NOMO-1 treated with dmso at 0.1 percent for 144 hours (cell line): Measurements from ENCODE around the gene S100A2.

Experiments used
- DNase-seq: peaks from one replicate; lab custom pipeline; 2025; ENCODE audit not compliant: unreplicated experiment; lab: John Stamatoyannopoulos, UW

S100A2 gene

DNA sequence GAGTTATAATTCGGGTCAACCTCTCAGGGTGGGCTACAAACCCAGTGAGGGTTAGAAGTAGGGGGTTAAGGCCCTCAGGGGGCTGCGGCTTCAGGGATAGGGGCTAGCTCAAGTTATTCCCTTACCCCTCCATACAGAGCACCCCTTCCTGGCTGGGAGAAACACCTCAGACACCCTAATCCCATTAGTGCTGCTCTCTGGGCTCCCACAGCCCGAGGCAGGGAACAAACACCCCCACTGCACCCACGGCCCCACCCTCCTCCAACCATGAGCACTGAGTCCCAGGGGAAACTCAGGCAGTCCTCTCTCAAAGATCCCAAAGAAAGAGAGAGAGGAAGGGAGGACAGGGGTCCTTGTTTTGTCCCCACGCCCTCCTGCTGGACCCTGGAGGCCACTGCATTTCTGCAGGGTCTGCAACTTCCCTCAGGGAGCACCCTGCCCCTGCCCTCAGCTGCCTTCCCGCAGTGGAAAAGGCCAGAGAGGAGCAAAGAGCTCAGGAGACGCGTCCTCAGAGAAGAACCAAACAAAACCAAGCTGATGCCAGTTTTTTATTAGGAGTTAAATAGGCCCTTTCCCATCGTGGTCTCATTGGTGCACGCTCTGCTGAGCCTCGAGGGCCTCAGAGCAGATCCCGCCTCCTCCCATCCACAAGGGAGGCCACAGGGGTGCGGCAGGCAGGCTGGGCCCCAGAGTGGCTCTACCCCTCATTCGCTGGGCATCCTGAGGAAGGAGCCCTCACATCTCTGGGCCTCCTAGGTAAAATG is 18.7 kb downstream of the S100A2 start:
- no peak for DNase-seq

DNA sequence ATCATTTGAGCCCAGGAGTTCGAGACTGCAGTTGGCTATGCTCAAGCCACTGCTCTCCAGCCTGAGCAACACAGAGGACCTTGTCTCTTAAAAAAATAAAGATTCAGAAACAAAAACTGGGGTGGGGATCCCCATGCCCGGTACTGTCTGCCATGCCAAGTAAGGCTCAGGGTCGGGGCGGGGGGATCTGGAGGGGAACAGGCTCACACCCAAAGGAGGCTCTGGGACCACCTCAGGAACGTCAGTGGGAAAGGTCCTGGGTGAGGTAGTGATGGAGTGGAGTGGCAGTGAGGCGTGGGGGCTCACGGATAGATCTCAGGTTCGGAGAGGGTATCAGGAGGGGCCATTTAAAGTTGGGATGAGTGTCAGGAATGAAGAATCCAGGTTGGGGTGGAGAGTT is 19.3 kb downstream of the S100A2 start:
- DNase-seq, result no peak

DNA sequence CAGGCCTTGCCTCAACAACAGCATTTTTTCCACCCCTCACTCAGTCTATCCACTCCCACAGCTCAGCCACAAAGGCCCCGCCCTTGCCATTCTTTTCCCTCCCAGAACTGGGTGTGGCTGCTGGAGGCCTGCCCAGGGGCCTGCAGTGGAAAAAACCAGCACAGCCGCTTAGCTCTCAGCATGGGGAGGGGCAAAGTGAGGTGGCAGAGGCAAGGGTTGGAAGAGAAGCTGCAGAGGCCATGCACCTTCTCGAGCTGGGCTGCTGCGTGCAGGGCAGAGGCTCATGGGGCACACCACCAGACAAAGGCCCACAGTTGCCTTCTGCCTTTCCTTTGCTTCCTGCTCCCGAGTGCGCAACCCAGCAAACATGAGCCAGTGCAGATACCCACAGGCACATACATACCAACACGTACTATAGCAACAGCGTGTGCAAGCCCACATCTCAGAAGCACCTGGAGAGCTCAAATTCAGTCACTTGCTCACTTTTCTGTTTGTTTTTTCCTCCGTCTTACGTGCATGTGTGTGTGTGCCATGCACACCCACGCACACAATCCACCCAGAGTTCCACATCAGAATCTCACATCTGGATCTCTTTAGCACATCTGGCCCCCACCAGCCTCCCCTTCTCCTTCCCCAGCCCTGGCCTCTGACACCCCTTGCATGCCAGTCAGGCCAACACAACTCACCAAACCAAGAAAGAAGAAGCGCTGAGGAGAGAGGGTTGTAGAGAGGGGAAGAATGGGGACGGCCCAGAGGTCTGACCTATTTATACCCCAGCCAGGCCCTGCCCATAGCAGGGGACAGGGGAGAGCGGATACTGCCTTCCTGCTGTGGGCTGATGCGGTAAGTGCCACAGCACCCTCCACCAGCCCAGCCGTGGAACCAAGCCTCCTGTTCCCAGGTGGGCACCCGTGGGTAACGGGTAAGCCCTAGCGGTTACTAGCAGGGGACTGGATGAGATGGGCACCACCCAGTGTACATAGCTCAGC is 20.3 kb downstream of the S100A2 start, which contains the start of gene S100A4:
S100A4 (minus strand) TSS at position 740 of the 989 bp plus-strand sequence. CDS start 1,012 bp downstream, outside the sequence.
- DNase-seq, result peak; percentile 94

DNA sequence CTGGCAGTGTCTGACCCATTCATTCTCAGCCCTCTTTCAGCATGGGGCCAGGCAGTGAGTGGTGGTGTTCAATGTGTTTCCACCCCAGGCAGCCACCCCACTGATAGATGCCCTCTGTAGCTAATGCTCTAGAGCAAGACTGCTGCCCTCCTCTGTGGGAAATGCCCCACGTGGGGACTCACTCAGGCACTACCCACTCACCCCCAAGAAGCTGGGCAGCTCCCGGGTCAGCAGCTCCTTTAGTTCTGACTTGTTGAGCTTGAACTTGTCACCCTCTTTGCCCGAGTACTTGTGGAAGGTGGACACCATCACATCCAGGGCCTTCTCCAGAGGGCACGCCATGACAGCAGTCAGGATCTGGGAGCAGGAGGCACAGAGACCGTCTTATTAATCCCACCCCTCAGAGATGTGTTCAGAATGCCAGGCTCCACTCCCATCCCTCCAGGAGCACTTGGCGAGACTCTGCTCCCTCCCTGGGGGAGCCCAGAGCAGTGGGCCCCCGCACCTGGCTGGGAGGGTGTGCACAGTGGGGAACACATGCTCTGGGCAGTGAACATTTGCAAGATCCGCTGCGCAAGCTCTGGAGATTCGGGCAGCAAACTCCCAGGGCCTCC is 21.1 kb downstream of the S100A2 start:
- DNase-seq, result no peak

DNA sequence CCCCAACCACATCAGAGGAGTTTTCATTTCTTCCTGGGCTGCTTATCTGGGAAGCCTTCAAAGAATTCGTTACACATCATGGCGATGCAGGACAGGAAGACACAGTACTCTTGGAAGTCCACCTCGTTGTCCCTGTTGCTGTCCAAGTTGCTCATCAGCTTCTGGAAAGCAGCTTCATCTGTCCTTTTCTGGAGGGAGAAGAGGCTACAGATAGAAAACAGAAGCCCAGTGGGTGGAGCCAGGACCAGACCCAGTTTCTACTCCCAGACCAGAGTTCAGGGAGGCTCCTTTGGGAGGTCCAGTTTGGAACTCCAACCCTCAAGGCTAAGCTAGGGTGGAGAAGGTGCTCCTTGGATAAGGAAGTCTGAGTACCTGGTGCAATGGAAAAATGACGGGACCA is 21.9 kb downstream of the S100A2 start:
- no peak for DNase-seq

DNA sequence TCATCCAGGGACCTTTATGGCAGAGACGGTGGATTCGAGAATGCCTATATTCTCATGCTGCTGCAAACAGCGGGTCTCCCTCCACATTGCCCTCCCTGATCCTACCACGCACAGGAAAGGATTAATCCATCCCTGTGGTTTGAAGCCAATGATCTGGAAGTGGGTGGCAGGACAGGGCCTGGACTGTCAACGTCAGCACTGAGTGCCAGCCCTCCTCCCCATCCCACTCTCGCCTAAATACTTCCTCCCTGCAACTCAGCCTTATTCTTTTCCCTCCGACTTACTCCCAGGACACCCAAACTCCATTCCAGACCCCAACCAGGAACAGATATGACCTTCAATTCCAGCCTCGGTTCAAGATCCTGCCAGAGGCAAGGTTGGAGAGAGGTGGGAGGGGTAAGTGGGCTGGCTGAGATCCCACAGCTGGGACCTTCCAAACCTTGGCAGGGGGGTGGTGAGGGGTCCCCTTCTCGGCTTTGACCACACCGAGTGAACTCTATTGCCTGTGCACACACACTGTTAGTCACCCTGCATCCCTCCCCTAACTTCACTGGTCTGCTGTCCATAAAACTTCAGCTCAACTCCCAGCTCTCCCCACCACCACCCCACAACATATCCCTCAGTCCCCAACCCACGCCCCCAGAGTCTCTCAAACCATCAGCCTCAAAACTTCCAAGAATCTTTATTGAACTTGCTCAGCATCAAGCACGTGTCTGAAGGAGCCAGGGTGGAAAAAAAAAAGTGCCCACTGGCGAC is 22.5 kb downstream of the S100A2 start:
- no peak for DNase-seq

DNA sequence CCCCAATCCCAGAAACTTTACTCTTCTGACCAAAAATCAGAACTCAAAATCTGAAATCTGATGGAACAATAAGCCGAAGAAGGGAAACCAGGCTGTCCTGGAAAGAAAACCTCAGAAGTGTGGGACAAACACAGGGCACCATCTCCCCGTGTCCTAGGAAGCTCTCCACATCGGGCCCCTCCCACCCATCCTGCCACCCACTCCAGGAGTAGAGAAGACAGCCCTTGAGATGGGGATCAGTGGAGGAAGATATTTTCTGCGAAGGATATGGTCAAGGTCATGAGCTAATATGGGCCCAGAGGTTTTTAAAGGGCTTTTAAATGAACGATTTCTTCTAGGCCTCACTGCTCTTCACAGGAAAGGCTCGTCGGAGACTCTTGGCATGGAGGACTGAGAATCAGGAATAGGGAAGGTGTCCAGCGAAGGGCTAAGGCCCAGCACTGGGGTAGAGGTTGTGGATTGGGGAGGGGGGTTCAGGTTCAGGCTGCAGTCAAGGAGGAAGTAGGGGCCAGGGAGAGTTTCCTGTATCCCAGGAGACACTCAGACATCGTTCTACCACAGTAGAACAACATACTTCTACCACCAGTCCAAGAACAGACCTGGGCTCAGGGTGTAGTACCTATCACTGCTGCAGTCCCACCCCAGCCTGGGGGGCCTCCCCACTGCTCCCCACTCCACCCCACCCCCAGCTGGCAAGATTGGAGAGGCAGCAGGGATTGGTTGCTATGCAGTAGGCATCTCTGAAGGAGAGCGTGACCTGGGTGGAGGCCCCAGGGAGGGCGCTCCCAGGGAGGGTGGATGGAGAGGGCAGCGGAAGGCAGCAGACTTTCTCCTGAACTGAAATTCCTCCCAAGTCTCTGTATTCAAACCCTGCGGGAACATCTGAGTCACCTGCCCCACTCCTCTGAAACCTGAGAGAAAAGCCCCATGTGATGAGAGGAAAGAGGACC is 23.7 kb downstream of the S100A2 start:
- no peak for DNase-seq

DNA sequence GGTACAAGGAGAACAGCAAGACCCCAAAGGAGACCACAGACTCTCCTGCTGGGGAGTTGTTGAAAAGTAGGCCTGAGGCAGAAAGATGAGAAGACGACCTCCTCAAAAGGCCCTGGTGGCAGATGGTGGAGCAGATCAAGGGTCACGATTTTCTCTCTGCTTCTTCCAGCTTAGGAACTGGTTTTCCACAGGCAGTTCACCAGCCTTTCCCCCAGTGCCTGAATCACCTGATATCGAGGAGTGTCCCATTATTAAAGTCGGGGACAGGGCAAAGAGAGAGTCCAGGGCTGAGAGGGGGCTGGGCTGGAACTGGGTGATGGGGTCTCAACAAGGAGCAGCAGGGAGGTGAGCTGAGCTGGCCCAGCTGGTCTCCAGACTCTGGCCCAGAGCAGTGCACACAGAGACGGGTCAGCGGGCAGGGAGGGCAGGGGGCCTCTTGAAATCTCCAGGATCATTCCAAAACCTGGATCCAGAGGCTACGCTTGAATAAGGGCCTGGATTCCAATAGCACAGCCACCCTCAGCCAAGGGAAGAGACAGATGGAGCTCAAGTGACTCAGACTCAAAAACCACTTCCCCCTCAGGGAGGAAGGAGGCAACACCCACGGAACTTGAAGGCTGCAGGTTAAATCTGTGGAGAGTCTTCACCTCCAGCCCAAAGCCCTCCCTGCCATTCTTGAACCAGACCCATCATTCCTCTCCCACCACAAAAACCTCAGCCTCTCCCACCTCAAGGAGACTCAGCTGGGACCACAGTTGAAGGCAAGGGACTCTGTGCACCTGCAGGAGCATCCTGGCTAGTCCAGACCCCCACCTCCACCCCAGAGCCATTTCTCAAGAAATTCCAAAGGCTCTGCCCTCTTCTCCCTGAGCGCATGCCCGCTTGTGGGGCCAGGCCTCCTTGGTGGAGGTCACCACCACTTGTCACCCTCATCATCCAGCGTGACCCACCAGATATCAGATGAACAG is 25.0 kb downstream of the S100A2 start, which contains the start of gene S100A5:
S100A5 (minus strand) TSS at position 541 of the 968 bp plus-strand sequence. CDS start 743 bp downstream, outside the sequence.
- peak; percentile 76 for DNase-seq

DNA sequence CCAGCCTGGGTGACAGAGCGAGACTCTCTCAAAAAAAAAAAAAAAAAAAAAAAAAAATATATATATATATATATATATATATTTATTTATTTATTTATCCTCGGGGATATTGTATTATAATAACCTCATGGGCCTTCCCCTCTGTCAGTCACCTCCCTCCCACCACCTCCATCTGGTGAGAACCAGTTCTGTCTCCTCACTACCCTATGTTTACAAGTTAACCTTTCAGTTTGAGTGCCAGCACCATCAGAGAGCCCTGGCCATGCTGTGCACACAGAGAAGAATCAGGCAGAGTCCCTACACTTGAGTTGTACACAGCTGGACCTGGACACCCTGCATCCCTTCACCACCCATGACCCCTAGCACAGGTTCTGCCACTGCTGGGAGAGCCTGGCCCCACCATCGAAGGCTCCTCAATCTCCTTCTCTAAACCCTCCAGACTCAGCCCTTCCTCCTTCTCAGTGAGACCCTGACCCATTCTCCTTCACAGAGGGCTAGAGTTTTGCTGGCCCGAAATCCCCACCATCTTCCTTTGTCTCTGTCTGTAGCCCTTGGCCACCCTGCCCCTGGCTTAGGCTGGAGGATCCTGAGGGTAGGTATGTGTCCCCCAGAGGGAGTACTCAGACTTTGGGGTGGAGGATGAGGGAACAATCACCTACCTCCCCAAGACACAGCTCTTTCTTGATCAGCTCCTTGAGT is 26.1 kb downstream of the S100A2 start:
- no peak for DNase-seq

DNA sequence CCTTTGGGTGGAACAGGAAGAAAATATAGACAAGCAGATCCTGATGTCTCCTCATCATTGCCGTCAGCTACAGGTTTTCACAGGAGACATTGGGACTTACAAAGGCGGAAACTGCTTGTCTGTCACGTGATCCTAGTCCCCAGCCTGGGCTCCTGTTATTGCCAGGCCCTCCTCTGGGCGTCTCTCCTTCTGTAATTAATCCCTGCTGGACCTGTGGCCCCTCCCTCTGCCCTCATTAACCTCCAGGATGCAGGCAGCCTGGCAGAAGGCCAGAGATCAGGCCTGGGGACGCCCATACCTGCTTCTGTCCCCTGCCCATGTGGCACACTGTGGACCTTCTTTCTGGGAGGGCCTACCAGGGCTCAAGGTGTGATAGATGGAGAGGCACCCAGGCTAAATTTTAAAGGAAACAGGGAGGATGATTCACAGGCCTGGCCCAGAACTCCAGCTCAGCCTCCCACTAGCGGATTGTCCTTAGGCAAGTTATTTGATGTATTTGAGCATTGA is 27.3 kb downstream of the S100A2 start:
- no peak for DNase-seq

DNA sequence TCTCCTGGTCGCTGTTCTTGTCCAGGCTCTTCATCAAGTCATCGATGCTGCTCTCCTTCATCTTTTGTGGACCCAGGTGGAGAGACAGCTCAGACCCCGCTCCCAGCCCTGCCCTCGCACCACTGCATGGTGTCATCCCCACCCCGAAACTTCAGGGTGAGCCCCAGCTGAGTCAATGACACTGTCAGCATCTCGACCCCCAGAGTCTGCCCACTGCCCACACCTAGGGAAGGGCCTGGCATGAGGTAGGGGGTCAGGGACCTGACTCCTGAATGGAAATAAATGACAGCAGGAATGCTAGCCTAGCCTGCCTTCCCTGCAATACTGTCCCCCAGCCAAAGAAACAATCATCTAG is 28.3 kb downstream of the S100A2 start:
- DNase-seq, result no peak

DNA sequence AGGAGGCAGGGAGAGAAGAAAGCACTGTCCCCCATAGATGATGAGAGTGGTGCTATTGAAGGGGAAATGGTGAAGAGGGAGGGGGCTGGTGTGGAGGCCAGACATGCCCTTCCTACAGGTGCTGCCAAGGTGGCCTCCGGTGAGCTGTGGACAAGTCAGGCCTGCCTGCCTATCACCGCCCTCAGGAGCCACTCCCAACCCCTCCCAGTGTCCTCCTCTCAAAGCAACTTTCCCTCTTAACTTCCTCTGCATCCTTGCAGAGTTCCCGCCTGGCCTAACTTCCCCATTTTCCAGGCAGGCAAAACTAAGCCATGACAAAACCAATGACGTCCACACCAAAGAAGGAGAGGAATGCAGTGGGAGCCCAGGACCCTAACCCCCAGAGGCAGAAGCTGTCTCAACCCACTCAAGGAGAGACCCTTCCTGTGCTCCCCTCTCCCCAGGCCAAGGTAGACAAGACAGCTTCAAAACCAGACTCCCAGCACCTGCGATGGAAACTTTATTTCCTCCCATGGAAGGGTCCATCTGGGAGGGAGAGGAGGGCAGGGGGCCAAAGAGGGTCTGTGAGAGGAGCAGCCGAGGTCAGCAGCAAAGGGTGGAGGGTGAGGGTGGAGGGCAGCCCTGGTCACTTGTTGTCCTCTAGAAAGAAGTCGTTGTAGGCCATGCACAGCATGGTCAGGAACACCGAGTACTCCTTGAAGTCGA is 28.8 kb downstream of the S100A2 start:
- DNase-seq, result no peak

DNA sequence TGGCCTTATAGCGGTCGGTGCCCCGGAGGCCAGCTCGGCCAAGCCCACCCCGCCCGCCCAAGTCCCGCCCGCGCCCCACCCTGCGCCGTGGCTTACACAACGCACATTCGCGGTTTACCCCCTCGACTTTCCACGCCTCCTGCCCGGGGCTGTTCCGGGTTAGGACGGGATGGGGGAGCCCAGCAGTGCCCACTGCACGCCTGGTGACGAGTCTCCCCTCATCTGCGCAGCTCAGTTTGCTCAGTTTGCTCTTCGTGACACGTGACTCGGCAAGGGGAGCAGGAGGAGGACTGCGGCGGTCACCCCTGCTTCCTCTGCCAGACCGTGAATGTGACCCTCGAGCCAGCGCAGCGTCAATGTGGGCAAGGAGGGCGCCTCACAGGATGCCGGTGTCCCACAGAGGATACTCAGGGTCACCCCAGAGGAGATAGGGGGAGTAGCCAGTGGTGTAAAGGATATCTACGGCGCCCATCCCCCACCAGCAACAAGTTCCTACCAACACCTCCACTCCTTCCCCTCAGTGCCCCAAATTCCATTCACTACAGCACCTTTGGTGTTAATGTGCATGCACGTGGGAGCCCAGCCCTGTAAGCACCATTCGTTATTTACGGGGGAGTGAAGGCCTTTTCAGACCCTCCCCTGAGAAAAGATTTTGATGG is 29.5 kb downstream of the S100A2 start:
- peak; percentile 69 for DNase-seq

DNA sequence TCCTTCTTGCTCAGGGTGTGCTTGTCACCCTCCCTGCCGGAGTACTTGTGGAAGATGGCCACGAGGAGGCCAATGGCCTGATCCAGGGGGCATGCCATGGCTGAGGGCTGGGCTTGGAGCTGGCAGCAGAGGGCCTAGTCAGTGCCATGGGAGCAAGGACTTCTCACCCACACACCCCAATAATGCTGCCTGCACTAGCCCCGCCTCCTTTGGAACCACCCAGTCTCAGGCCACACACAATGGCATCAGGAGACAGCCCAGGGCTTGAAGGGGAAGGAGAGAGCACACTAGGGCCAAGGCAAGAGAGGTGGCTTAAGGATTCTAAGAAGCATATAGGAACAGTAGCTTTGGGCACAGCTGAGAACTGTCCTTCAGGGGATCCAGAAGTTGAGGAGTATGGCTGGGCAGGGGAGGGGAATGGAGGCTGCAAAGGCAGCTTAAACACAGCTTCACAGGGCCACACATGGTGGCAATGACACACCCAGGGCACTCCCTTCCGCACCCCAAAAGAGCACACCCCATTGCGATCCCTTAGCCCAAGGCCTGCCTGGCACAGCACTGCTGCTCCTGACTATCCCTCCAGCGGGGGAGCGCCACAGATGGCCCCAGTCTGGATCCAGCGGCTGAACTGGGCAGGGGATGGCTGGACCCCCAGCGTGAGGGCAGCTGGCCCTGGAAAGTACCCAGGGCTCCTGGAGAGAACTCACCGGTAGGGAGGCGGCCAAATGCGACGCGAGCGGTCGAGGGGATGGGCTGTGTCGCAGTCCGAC is 30.2 kb downstream of the S100A2 start, which contains the start of gene S100A6:
S100A6 (minus strand) TSS at position 750 of the 770 bp plus-strand sequence; CDS start at position 98, 652 bp downstream.
- no peak for DNase-seq

DNA sequence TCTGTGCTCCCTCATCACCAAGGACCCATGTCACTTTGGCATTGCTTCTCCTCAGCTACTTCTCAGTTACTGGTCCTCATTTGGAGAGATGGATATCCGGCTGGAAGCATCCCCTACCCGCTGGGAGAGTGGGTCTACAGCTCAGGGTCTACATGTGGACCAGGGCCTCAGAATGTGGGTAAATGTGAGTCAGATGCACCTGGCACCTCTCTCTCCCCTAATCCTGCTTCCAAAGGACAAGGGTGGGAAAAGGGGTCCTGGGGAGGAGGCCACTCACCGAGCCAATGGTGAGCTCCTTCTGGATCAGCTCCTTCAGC is 30.8 kb downstream of the S100A2 start:
- DNase-seq, result no peak
